Activated naive CD4-positive, alpha-beta T cell treated with anti-CD3 and anti-CD28 coated beads, Interleukin-2, amount 10 ng/mL, durations not matched to agents 7 days and 5 days (primary cell): ENCODE measurements around the gene PPAN.

Source experiments
- CTCF ChIA-PET: fragments of 350-600 bp; sonication (Branson Sonifier 250); formaldehyde crosslinking; loops from one replicate; lab custom pipeline; 2021; ENCODE audit warnings: antibody characterized with exemption; lab: Charles Lee
- DNase-seq: peaks from one replicate; pipeline ENCODE4 v3.0.0-alpha.2; 2020
- H3K27ac Mint-ChIP-seq: one replicate; pipeline ENCODE4 v1.8.0; 2021; ENCODE audit warnings: mild to moderate bottlenecking, moderate library complexity, mixed read lengths
- H3K27me3 Mint-ChIP-seq: one replicate; pipeline ENCODE4 v1.8.0; 2021; ENCODE audit warnings: mild to moderate bottlenecking, mixed read lengths
- H3K36me3 Mint-ChIP-seq: one replicate; pipeline ENCODE4 v1.8.0; 2021; ENCODE audit warnings: mixed read lengths
- H3K4me1 Mint-ChIP-seq: one replicate; pipeline ENCODE4 v1.8.0; 2021; ENCODE audit warnings: mixed read lengths
- H3K4me3 Mint-ChIP-seq: one replicate; pipeline ENCODE4 v1.8.0; 2021; ENCODE audit warnings: mild to moderate bottlenecking, moderate library complexity, mixed read lengths
- H3K9me3 Mint-ChIP-seq: one replicate; pipeline ENCODE4 v1.8.0; 2021; ENCODE audit warnings: mixed read lengths

PPAN gene

GRCh38 chr19:10087296-10088061, 18.7 kb upstream of the PPAN start:
- H3K9me3 Mint-ChIP-seq: no peaks in the 10 kb centered on the region
- peaks cover 30% of the 10 kb centered on the region for H3K4me1 Mint-ChIP-seq
- no peak for DNase-seq
- H3K27ac Mint-ChIP-seq: peak overlapping the region; percentile 75
- peaks cover 25% of the 10 kb centered on the region for H3K36me3 Mint-ChIP-seq
- CTCF ChIA-PET: no interaction called here
- peaks cover 12% of the 10 kb centered on the region for H3K27me3 Mint-ChIP-seq
- H3K4me3 Mint-ChIP-seq: peak overlapping the region; percentile 81

- Mint-ChIP-seq H3K4me1 (peaks cover 30% of the 10 kb centered on the region), H3K27me3 (peaks cover 8% of the 10 kb centered on the region), H3K9me3 (no peaks in the 10 kb centered on the region), H3K36me3 (peaks cover 36% of the 10 kb centered on the region), H3K27ac (peak overlapping the region; percentile 52), H3K4me3 (no peak overlapping the region)
- CTCF ChIA-PET: interaction anchor here (1.0 kb wide), 1 partner anchor 10 kb away, joined by 3 read pairs; no protein-coding TSS in a partner anchor
- DNase-seq: no peak
These were observed 17.1 kb upstream of the PPAN start for GRCh38 chr19:10088949-10089554.

DNA sequence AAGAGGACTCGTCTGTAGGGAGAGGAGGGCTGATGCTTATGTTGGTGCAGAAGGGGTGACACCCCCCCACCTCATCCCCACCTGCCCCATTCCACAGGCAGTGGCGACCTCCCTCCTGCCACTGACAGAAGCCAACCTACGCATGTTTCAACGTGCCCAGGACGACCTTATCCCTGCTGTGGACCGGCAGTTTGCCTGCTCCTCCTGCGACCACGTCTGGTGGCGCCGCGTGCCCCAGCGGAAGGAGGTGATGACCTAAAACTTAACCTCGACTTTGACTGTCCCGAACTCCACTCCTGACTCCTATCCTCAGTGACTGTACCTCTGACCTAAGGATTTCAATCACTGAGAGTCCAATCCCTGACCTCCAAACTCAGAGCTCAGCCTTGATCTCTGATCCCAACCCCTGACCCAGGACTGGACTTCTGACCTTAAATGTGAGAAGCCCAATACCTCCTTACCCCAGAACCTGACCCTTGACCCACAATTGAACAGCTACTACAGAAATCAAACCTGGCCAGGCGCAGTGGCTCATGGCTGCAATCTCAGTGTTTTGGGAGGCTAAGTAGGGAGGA, 16.3 kb upstream of the PPAN start:
- DNase-seq: no peak
- peaks cover 30% of the 10 kb centered on the region for H3K4me1 Mint-ChIP-seq
- CTCF ChIA-PET: no interaction called here
- H3K4me3 Mint-ChIP-seq: no peak overlapping the region
- no peaks in the 10 kb centered on the region for H3K9me3 Mint-ChIP-seq
- peaks cover 40% of the 10 kb centered on the region for H3K36me3 Mint-ChIP-seq
- H3K27me3 Mint-ChIP-seq: peaks cover 8% of the 10 kb centered on the region
- H3K27ac Mint-ChIP-seq: no peak overlapping the region

DNA sequence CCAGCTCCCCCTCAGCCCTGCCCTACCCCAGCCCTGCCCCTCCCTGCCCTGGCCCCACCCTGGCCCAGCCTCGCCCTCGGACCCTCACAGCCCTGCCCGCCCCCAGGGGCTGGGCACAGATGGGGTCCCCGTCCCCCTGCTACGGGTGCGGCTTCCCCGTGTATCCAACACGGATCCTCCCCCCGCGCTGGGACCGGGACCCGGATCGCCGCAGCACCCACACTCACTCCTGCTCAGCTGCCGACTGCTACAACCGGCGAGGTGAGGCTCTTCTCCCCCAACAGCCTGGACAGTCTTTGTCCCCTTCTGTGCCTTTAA, 14.8 kb upstream of the PPAN start:
- Mint-ChIP-seq H3K9me3 (peaks cover 3% of the 10 kb centered on the region), H3K27me3 (no peaks in the 10 kb centered on the region), H3K27ac (peak overlapping the region; percentile 55), H3K4me1 (peaks cover 30% of the 10 kb centered on the region), H3K36me3 (peaks cover 40% of the 10 kb centered on the region), H3K4me3 (no peak overlapping the region)
- no peak for DNase-seq
- CTCF ChIA-PET: no interaction called here

DNA sequence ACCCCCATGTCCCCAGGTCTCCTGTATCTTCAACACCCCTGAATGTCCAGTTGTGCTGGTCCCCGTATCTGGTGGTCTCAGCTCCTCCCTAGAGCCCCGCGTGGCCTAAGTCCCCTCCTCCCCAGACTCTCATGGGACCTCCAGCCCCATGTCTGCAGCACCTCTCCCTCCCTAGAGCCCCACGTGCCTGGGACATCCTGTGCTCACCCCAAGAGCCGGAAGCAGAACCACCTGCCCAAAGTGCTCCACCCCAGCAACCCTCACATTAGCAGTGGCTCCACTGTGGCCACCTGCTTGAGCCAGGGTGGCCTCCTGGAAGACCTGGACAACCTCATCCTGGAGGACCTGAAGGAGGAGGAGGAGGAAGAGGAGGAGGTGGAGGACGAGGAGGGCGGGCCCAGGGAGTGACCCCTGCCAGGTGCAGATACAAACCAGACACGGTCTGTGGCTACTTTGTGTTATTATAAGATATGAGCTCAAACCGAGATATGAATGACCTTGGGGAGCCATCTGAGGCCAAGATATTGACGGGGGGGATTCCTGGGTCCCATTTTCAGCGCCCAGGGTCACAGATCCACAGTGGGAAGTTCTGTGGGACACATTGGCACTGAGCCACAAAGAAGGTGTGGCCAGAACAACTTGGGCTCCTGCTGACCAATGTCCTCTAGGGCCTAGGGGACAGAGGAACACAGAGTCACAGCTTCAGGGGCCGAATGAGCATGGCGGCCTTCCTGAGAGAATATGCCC, 14.1 kb upstream of the PPAN start:
- DNase-seq: no peak
- CTCF ChIA-PET: no interaction called here
- Mint-ChIP-seq H3K4me3 (no peak overlapping the region), H3K27ac (no peak overlapping the region), H3K9me3 (peaks cover 3% of the 10 kb centered on the region), H3K36me3 (peaks cover 39% of the 10 kb centered on the region), H3K27me3 (no peaks in the 10 kb centered on the region), H3K4me1 (peaks cover 30% of the 10 kb centered on the region)

DNA sequence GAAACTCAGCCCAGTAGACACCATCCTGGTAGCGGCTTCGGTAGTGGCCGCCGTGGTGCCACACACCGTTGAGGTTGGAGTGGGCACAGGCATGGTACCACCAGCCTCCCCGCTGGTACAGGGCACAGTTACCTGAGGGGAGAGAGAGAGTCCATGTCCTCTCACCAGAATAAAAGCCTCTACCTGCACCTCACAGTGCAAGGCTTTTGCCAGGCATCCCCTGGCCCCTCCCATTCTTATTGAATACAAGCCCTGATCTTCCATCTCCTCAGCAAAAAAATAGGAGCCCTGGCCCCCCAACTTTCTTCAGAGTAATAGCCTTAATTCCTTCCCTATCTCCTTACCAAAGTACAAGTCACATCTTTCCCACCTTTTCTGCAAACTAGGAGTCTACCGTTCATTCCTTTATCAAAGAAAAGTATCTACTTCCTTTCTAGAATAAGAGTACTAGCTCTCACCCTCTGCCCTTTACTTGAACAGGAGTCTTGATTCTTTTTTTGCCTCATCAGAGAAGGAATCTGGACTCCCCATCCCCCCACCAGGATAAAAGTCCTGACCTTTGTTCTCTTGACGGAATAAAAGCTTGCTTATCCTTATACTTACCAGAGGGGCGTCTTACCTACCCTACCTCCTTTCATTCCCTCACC, 13.4 kb upstream of the PPAN start:
- Mint-ChIP-seq H3K27ac (no peak overlapping the region), H3K4me1 (peaks cover 22% of the 10 kb centered on the region), H3K9me3 (peaks cover 3% of the 10 kb centered on the region), H3K4me3 (no peak overlapping the region), H3K27me3 (no peaks in the 10 kb centered on the region), H3K36me3 (peaks cover 33% of the 10 kb centered on the region)
- no peak for DNase-seq
- CTCF ChIA-PET: no interaction called here

DNA sequence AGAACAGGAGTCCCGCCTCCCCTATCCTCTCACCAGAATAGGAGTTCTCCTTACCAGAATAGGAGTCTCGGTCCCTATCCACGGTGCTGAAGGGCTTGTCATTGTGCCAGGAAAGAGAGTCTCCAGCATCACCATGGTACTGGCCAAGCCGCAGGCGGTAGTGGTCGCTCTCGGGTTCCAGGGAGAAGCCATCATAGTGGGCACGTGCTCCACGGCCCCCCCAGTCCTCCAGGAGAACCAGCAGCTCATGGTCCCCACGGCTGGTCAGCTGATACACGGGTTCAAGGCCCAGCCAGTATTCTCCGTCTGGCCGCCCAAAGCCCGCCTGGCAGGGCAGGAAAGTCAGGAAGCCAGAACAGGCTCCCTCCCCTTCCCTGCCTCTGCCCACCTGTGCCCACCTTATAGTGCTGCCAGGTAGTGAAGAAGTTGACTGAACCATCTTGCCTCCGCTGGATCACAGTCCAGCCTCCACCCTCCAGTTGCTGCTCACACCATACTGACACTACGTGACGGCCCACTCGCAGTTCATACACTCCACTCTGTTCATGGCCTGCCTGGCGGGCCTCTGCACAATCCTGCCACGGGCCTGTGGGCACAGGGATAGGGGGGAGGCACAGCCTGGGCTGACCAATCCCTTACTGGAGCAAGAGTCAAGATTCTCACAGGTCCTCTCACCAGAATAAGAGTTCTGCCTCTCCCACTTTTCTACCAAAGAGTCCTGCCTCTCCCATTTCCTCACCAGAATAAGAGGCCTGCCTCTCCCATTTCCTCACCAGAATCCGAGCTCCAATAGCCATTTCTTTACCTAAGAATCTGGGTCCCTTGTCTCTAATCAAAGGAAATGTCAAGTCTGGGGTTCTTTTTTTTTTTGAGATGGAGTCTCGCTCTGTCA, 12.6 kb upstream of the PPAN start:
- no peak overlapping the region for H3K27ac Mint-ChIP-seq
- no peak overlapping the region for H3K4me3 Mint-ChIP-seq
- DNase-seq: no peak
- CTCF ChIA-PET: no interaction called here
- H3K4me1 Mint-ChIP-seq: peaks cover 26% of the 10 kb centered on the region
- peaks cover 33% of the 10 kb centered on the region for H3K36me3 Mint-ChIP-seq
- H3K9me3 Mint-ChIP-seq: peaks cover 3% of the 10 kb centered on the region
- H3K27me3 Mint-ChIP-seq: no peaks in the 10 kb centered on the region

GRCh38 chr19:10095622-10095947, 10.6 kb upstream of the PPAN start:
- Mint-ChIP-seq H3K27ac (peak overlapping the region; percentile 38), H3K36me3 (peaks cover 23% of the 10 kb centered on the region), H3K27me3 (peaks cover 5% of the 10 kb centered on the region), H3K4me1 (peaks cover 31% of the 10 kb centered on the region), H3K9me3 (peaks cover 3% of the 10 kb centered on the region), H3K4me3 (no peak overlapping the region)
- DNase-seq: no peak
- CTCF ChIA-PET: interaction anchor here (1.0 to 1.4 kb wide), 3 partner anchors 9 to 25 kb away, joined by 3 read pairs; partner anchors contain the start of gene PPAN

DNA sequence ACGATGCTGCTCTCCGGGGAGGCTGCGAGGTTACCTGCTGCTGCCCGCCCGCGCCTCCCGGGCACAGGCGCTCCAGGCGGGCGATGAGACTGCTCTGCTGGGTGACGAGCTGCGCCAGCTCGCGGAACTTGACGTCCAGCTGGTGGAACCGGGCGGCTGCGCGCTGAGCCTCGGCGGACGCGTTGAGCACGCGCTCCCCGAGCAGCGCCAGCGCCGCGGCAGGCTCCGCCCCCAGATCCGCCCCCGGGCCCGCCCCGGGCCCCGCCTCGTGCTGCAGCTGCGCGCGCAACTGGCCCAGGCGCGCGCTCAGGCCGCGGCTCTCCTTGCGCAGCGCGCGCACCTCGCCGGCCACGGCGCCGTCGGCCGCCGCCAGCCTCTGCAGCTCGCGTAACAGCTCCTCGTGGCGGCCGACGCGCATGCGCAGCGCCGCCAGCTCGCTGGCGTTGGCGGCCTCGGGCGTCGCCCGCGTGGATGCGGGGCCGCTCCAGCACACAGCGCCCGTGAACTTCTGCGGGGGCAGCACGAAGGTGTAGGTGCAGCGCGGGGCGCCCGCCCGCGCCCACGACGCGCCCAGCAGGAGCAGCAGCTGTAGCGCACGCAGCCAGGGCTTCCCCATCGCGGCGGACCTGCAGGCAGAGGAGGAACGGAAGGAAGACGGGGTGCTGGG, 10.1 kb upstream of the PPAN start:
- peak overlapping the region; percentile 57 for H3K4me3 Mint-ChIP-seq
- H3K27ac Mint-ChIP-seq: peak overlapping the region; percentile 82
- H3K27me3 Mint-ChIP-seq: peaks cover 5% of the 10 kb centered on the region
- CTCF ChIA-PET: interaction anchor here (0.8 to 2.2 kb wide), 6 partner anchors 8 to 164 kb away, joined by 3 to 8 read pairs (median 3); partner anchors contain the start of gene PPAN
- H3K36me3 Mint-ChIP-seq: peaks cover 23% of the 10 kb centered on the region
- peaks cover 3% of the 10 kb centered on the region for H3K9me3 Mint-ChIP-seq
- peaks cover 31% of the 10 kb centered on the region for H3K4me1 Mint-ChIP-seq
- peak; percentile 89 for DNase-seq

DNA sequence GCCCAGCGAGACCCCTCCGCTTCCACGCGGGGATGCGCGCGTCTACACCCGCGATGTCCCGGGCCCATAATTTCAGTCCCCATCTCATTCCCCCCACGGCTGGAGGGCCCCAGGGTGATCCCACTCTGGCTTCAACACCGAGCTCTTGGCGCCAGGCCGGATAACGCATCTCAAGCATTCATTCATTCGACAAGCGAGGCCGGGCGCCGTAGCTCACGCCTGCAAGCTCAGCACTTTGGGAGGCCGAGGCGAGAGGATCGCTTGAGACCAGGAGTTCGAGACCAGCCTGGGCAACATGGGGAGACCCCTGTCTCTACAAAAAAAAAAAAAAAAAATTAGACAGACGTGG, 9.6 kb upstream of the PPAN start:
- Mint-ChIP-seq H3K27ac (peak overlapping the region; percentile 82), H3K9me3 (peaks cover 3% of the 10 kb centered on the region), H3K4me1 (peaks cover 34% of the 10 kb centered on the region), H3K4me3 (peak overlapping the region; percentile 57), H3K27me3 (peaks cover 5% of the 10 kb centered on the region), H3K36me3 (peaks cover 21% of the 10 kb centered on the region)
- DNase-seq: no peak
- CTCF ChIA-PET: interaction anchor here (0.8 to 2.2 kb wide), 6 partner anchors 8 to 165 kb away, joined by 3 to 8 read pairs (median 3); partner anchors contain the start of gene PPAN

DNA sequence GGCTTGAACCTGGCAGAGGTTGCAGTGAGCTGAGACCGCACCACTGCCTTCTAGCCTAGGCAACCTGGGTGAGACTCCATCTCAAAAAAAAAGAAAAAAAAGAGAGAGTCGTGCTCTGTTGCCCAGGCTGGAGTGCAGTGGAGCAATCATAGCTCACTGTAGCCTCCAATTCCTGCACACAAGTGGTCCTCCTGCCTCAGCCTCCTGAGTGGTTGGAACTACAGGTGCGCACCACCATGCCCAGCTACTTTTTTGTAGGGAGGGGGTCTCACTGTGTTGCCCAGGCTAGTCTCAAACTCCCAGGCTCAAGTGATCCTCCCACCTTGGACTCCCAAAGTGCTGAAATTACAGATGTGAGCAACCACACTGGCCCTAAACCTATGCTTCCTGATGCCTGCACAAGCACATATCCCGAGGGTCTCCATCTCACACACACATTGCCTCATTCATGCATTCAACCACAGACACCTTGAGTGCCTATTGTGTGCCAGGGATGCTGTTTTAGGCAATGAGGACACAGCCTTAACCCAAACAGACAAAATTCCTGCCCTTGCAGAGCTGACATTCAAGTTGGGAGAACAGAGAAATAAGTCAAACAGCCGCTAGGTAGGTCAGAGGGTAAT, 5.9 kb upstream of the PPAN start:
- Mint-ChIP-seq H3K27me3 (peaks cover 5% of the 10 kb centered on the region), H3K4me1 (peaks cover 55% of the 10 kb centered on the region), H3K27ac (no peak overlapping the region), H3K36me3 (no peaks in the 10 kb centered on the region), H3K9me3 (peaks cover 3% of the 10 kb centered on the region), H3K4me3 (no peak overlapping the region)
- CTCF ChIA-PET: interaction anchor here (0.9 to 4.8 kb wide), 5 partner anchors 8 to 170 kb away, joined by 3 to 51 read pairs (median 12); partner anchors contain the start of genes ICAM1 and P2RY11
- DNase-seq: no peak

GRCh38 chr19:10102787-10103236, 3.4 kb upstream of the PPAN start:
- H3K27ac Mint-ChIP-seq: peak overlapping the region; percentile 89
- H3K27me3 Mint-ChIP-seq: peaks cover 5% of the 10 kb centered on the region
- no peak overlapping the region for H3K4me3 Mint-ChIP-seq
- peaks cover 13% of the 10 kb centered on the region for H3K36me3 Mint-ChIP-seq
- CTCF ChIA-PET: interaction anchor here (1.7 kb wide), 2 partner anchors 10 to 12 kb away, joined by 5 read pairs; no protein-coding TSS in a partner anchor
- DNase-seq: no peak
- no peaks in the 10 kb centered on the region for H3K9me3 Mint-ChIP-seq
- peaks cover 68% of the 10 kb centered on the region for H3K4me1 Mint-ChIP-seq
